Mucosa of rectum (tissue), 2 donors: ENCODE measurements around the gene MLLT10.

Experiments used
- H3K27ac ChIP-seq, 2 donors: one replicate each; pipeline ENCODE4 v1.7.0; 2013; ENCODE audit warnings: inconsistent platforms in 2 of 2, low read depth in 2 of 2, low read length in 2 of 2
- H3K27me3 ChIP-seq, 2 donors: one replicate each; pipeline ENCODE4 v1.7.0; 2013; ENCODE audit warnings: low read length in 2 of 2; ENCODE audit not compliant: control insufficient read depth in 2 of 2, insufficient read depth in 2 of 2
- H3K36me3 ChIP-seq, 2 donors: one replicate each; pipeline ENCODE4 v1.7.0; 2013; ENCODE audit warnings: low read length in 2 of 2; ENCODE audit not compliant: control insufficient read depth in 2 of 2, insufficient read depth in 2 of 2
- H3K4me1 ChIP-seq, 2 donors: one replicate each; pipeline ENCODE4 v1.7.0; 2013; ENCODE audit warnings: low read length in 2 of 2, mild to moderate bottlenecking in 1 of 2; ENCODE audit not compliant: control insufficient read depth in 2 of 2, insufficient read depth in 2 of 2
- H3K4me3 ChIP-seq, 2 donors: one replicate each; pipeline ENCODE4 v1.7.0; 2013; ENCODE audit warnings: low read length in 2 of 2
- H3K9ac ChIP-seq, 2 donors: one replicate each; pipeline ENCODE4 v1.7.0; 2013; ENCODE audit warnings: low read length in 2 of 2, low read depth in 1 of 2, mild to moderate bottlenecking in 1 of 2
- H3K9me3 ChIP-seq, 2 donors: one replicate each; pipeline ENCODE4 v1.7.0; 2013; ENCODE audit warnings: low read length in 2 of 2; ENCODE audit not compliant: control insufficient read depth in 2 of 2
- donor health status: healthy.
- donor health status: Normal muscosa, but diverticular disease.

MLLT10 gene

GRCh38 chr10:21528236-21529031, 5.6 kb upstream of the MLLT10 start:
- Histone ChIP-seq H3K4me3 (peak overlapping the region in 1 of 2 donors; percentile 78), H3K9ac (peak overlapping the region in 1 of 2 donors; percentile 17), H3K36me3 (no peaks in the 10 kb centered on the region)

GRCh38 chr10:21529032-21529910, 4.8 kb upstream of the MLLT10 start:
- Histone ChIP-seq H3K27me3 (peaks cover 0 to 3% of the 10 kb centered on the region in 2 donors), H3K9ac (no peak overlapping the region), H3K27ac (no peak overlapping the region), H3K9me3 (no peaks in the 10 kb centered on the region), H3K4me1 (peaks cover 9 to 15% of the 10 kb centered on the region in 2 donors), H3K4me3 (no peak overlapping the region), H3K36me3 (no peaks in the 10 kb centered on the region)

More at GRCh38 chr10:21528236-21529031, 5.6 kb upstream of the MLLT10 start:
- peaks cover 0 to 3% of the 10 kb centered on the region in 2 donors for H3K27me3 ChIP-seq
- H3K4me1 ChIP-seq = peaks cover 9 to 15% of the 10 kb centered on the region in 2 donors
- H3K27ac ChIP-seq = peak overlapping the region; percentile 84 to 90
- H3K9me3 ChIP-seq = no peaks in the 10 kb centered on the region

- peaks cover 7 to 15% of the 10 kb centered on the region in 2 donors for H3K4me1 ChIP-seq
- H3K4me3 ChIP-seq = no peak overlapping the region
- H3K27me3 ChIP-seq = peaks cover 0 to 3% of the 10 kb centered on the region in 2 donors
- H3K9me3 ChIP-seq = no peaks in the 10 kb centered on the region
- no peak overlapping the region for H3K9ac ChIP-seq
- no peak overlapping the region for H3K27ac ChIP-seq
- no peaks in the 10 kb centered on the region for H3K36me3 ChIP-seq
Measured at GRCh38 chr10:21530168-21530567, 3.9 kb upstream of the MLLT10 start.

GRCh38 chr10:21530641-21531040, 3.4 kb upstream of the MLLT10 start:
- no peak overlapping the region for H3K4me3 ChIP-seq
- H3K27me3 ChIP-seq = peaks cover 0 to 3% of the 10 kb centered on the region in 2 donors
- peaks cover 4 to 12% of the 10 kb centered on the region in 2 donors for H3K4me1 ChIP-seq
- no peak overlapping the region for H3K27ac ChIP-seq
- no peak overlapping the region for H3K9ac ChIP-seq
- H3K36me3 ChIP-seq = no peaks in the 10 kb centered on the region
- no peaks in the 10 kb centered on the region for H3K9me3 ChIP-seq

- no peak overlapping the region for H3K9ac ChIP-seq
- no peak overlapping the region for H3K4me3 ChIP-seq
- H3K36me3 ChIP-seq = no peaks in the 10 kb centered on the region
- H3K27ac ChIP-seq = no peak overlapping the region
- peaks cover 0 to 3% of the 10 kb centered on the region in 2 donors for H3K27me3 ChIP-seq
- peaks cover 4 to 10% of the 10 kb centered on the region in 2 donors for H3K4me1 ChIP-seq
- no peaks in the 10 kb centered on the region for H3K9me3 ChIP-seq
Measured at GRCh38 chr10:21531164-21531563, 2.9 kb upstream of the MLLT10 start.

GRCh38 chr10:21532694-21533466, 1.2 kb upstream of the MLLT10 start:
- peaks cover 0 to 3% of the 10 kb centered on the region in 2 donors for H3K27me3 ChIP-seq
- H3K9ac ChIP-seq = peak overlapping the region; percentile 88 to 92
- peak overlapping the region; percentile 87 to 89 for H3K4me3 ChIP-seq
- no peaks in the 10 kb centered on the region for H3K36me3 ChIP-seq
- peak overlapping the region; percentile 96 to 98 for H3K27ac ChIP-seq
- H3K9me3 ChIP-seq = no peaks in the 10 kb centered on the region
- H3K4me1 ChIP-seq = peaks cover 0 to 6% of the 10 kb centered on the region in 2 donors

- H3K4me3 ChIP-seq = peak overlapping the region; percentile 79 to 87
- H3K27me3 ChIP-seq = no peaks in the 10 kb centered on the region
- H3K9me3 ChIP-seq = no peaks in the 10 kb centered on the region
- H3K36me3 ChIP-seq = peaks cover 5 to 11% of the 10 kb centered on the region in 2 donors
- peaks cover 0 to 6% of the 10 kb centered on the region in 2 donors for H3K4me1 ChIP-seq
- peak overlapping the region; percentile 96 to 98 for H3K27ac ChIP-seq
- H3K9ac ChIP-seq = no peak overlapping the region
Measured at GRCh38 chr10:21534280-21534586, 201 bp downstream of the MLLT10 start.

GRCh38 chr10:21534604-21535493, 817 bp downstream of the MLLT10 start:
- Histone ChIP-seq H3K4me3 (peak overlapping the region; percentile 79 to 87), H3K27me3 (no peaks in the 10 kb centered on the region), H3K27ac (peak overlapping the region; percentile 96 to 98), H3K36me3 (peaks cover 5 to 11% of the 10 kb centered on the region in 2 donors), H3K4me1 (peaks cover 0 to 6% of the 10 kb centered on the region in 2 donors), H3K9me3 (no peaks in the 10 kb centered on the region), H3K9ac (peak overlapping the region; percentile 60 to 66)

GRCh38 chr10:21535494-21535965, 1.5 kb downstream of the MLLT10 start:
- H3K4me1 ChIP-seq = peaks cover 0 to 6% of the 10 kb centered on the region in 2 donors
- H3K27me3 ChIP-seq = no peaks in the 10 kb centered on the region
- H3K9me3 ChIP-seq = no peaks in the 10 kb centered on the region
- H3K36me3 ChIP-seq = peaks cover 9 to 17% of the 10 kb centered on the region in 2 donors
- H3K9ac ChIP-seq = no peak overlapping the region
- H3K4me3 ChIP-seq = peak overlapping the region in 1 of 2 donors; percentile 56
- no peak overlapping the region for H3K27ac ChIP-seq
